ENCODE measurements around the gene HDAC11.

- no peak for TF ChIP-seq EZH2phosphoT487 (IDR thresholded peaks at IDR 0.05; ENCODE audit: insufficient read depth, low read depth)
- no peak for TF ChIP-seq EZH2 (IDR thresholded peaks at IDR 0.05; ENCODE audit: insufficient read depth, poor library complexity, severe bottlenecking)
These were observed 24.2 kb downstream of the HDAC11 start for GRCh38 chr3:13504161-13504831.

All from GM23248 (cell line).